Osteocyte (in vitro differentiated cells): ENCODE measurements around the gene SH2D2A. TPM values are rescaled to one million over a fixed set of nuclear protein-coding genes. Genes with fewer than 3 reads are reported as not detected.

Experiments
- DNase-seq: peaks from one replicate; pipeline ENCODE4 v3.0.0; 2021; ENCODE audit warnings: mixed read lengths; ENCODE audit not compliant: unreplicated experiment; ENCODE audit errors: extremely low spot score
- H3K27ac Mint-ChIP-seq: one replicate; pipeline ENCODE4 v1.8.0; 2021; ENCODE audit warnings: mild to moderate bottlenecking, mixed read lengths; ENCODE audit not compliant: unreplicated experiment
- H3K27me3 Mint-ChIP-seq: one replicate; pipeline ENCODE4 v1.8.0; 2021; ENCODE audit warnings: mixed read lengths; ENCODE audit not compliant: unreplicated experiment
- H3K36me3 Mint-ChIP-seq: one replicate; pipeline ENCODE4 v1.8.0; 2021; ENCODE audit warnings: mixed read lengths; ENCODE audit not compliant: unreplicated experiment
- H3K4me1 Mint-ChIP-seq: one replicate; pipeline ENCODE4 v1.8.0; 2021; ENCODE audit warnings: mixed read lengths; ENCODE audit not compliant: unreplicated experiment
- H3K4me3 Mint-ChIP-seq: one replicate; pipeline ENCODE4 v1.8.0; 2021; ENCODE audit warnings: mild to moderate bottlenecking, moderate library complexity, mixed read lengths; ENCODE audit not compliant: unreplicated experiment
- H3K9me3 Mint-ChIP-seq: one replicate; pipeline ENCODE4 v1.8.0; 2021; ENCODE audit warnings: mixed read lengths; ENCODE audit not compliant: unreplicated experiment
- CTCF ChIP-seq: fragments of 200-600 bp; sonication (generic); IDR thresholded peaks from 2 replicates; pipeline ENCODE4 v1.5.0; 2021; ENCODE audit warnings: antibody characterized with exemption, mild to moderate bottlenecking, moderate library complexity
- total RNA-seq: library from RNA; stranded (reverse); gene quantifications from 2 replicates; pipeline ENCODE4 v1.2.1, GENCODE V29; 2021

Gene SH2D2A
- total RNA-seq, 1 donor from 2014 or later: not detected

GRCh38 chr1:156840898-156841279, 24.2 kb upstream of the SH2D2A start:
- H3K4me3 Mint-ChIP-seq: no peak overlapping the region
- H3K27ac Mint-ChIP-seq: no peak overlapping the region
- no peaks in the 10 kb centered on the region for H3K36me3 Mint-ChIP-seq
- H3K4me1 Mint-ChIP-seq: no peaks in the 10 kb centered on the region
- no peak for DNase-seq
- no peaks in the 10 kb centered on the region for H3K9me3 Mint-ChIP-seq
- peaks cover 63% of the 10 kb centered on the region for H3K27me3 Mint-ChIP-seq
- TF ChIP-seq CTCF: no peak

DNA sequence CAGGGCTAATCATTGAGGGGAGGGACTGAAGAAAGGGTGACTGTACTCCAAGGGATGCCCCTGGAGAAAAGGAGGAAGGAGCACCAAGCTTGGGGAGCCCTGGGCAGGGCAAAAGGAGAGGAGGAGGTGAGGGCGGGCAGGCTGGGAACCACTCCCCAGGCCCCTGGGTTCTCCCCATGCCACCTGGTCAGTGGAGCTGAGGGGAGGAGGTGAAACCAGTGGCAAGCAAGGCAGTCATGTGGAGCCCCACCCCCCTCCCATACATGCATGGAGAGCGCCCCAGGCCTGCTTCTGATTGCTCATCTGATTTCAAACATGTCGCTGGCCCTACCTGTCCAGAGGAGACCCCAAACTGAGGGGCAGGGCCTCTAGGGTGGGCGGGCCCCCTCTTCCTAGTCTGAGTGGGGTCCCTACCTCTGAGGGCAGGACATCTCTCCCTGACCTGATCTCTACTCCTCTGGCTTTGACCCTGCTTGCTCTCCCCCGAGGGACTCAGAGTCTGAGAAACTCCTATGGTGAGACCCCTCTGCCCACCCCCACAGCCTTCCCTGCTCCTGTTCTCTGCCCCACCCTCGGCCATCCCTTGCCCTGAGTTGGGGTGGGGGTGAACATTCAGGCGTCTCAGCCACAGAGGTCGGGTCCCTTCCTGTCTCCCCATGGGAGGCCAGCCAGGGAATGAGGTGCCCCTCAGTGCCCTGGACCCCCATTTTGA, 23.7 kb upstream of the SH2D2A start:
- Mint-ChIP-seq H3K4me3 (no peak overlapping the region), H3K27ac (no peak overlapping the region), H3K9me3 (no peaks in the 10 kb centered on the region), H3K36me3 (no peaks in the 10 kb centered on the region), H3K27me3 (peaks cover 63% of the 10 kb centered on the region), H3K4me1 (no peaks in the 10 kb centered on the region)
- DNase-seq: no peak
- TF ChIP-seq CTCF: no peak

DNA sequence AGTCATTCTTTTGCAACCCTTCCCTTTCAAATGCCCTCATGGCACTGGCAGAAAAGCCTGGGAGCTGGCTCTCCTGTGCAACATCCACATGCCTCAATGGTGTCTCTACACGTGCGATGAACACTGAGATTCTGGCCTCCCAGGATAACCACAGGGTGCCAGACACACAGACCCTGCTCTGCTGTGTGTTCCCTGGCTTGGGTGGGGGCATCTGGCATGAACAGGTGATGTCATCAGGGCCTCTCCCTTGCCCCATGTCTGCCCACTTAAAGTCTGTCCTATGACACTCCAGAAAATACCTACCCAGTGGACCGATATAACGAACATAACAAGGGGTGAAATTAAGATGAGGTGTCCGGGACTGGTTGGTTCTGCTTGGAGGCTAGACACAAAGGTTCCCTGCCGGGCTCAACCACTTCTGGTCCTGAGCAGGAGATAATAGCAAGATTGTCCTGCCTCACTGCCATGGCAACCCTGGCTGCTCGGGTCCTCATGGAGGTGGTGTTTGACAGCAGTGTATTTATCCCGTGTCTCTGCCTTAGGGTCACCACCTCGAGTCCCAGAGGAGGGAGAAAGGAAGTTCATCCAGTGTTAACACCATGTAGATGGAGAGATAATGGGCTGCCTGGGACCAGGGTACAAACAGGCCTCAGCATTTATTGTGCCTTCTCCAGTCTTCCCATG, 22.9 kb upstream of the SH2D2A start:
- Mint-ChIP-seq H3K9me3 (no peaks in the 10 kb centered on the region), H3K27me3 (peaks cover 65% of the 10 kb centered on the region), H3K4me3 (no peak overlapping the region), H3K4me1 (no peaks in the 10 kb centered on the region), H3K36me3 (no peaks in the 10 kb centered on the region), H3K27ac (no peak overlapping the region)
- TF ChIP-seq CTCF: no peak
- DNase-seq: no peak

GRCh38 chr1:156838972-156839371, 22.3 kb upstream of the SH2D2A start:
- TF ChIP-seq CTCF: peak; percentile 87
- no peak overlapping the region for H3K4me3 Mint-ChIP-seq
- peaks cover 66% of the 10 kb centered on the region for H3K27me3 Mint-ChIP-seq
- H3K4me1 Mint-ChIP-seq: no peaks in the 10 kb centered on the region
- DNase-seq: no peak
- no peaks in the 10 kb centered on the region for H3K9me3 Mint-ChIP-seq
- H3K27ac Mint-ChIP-seq: no peak overlapping the region
- H3K36me3 Mint-ChIP-seq: no peaks in the 10 kb centered on the region

DNA sequence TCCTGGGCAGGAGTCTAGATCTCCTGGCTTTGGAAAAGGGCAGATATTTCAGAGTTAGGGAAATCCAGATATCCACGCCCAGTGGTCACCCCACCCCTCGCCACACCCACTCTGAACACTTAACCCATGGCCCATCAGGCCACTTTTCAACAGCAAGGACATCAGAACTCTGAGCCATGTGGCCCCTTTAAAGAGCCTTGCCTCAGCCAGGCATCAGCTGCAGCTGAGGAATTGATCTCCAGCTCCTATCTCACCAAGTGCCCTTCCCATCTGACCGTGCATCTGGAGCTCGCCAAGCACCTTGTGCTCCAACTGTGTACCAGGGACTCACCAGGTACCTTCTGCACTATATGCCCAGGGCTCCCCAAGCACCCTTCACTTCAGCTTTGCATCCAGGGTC, 20.2 kb upstream of the SH2D2A start:
- H3K27ac Mint-ChIP-seq: no peak overlapping the region
- no peaks in the 10 kb centered on the region for H3K4me1 Mint-ChIP-seq
- H3K36me3 Mint-ChIP-seq: no peaks in the 10 kb centered on the region
- H3K9me3 Mint-ChIP-seq: no peaks in the 10 kb centered on the region
- no peak overlapping the region for H3K4me3 Mint-ChIP-seq
- H3K27me3 Mint-ChIP-seq: peaks cover 68% of the 10 kb centered on the region
- DNase-seq: no peak
- TF ChIP-seq CTCF: no peak
